ENCODE measurements around the gene TBX15.

TBX15 gene

DNA sequence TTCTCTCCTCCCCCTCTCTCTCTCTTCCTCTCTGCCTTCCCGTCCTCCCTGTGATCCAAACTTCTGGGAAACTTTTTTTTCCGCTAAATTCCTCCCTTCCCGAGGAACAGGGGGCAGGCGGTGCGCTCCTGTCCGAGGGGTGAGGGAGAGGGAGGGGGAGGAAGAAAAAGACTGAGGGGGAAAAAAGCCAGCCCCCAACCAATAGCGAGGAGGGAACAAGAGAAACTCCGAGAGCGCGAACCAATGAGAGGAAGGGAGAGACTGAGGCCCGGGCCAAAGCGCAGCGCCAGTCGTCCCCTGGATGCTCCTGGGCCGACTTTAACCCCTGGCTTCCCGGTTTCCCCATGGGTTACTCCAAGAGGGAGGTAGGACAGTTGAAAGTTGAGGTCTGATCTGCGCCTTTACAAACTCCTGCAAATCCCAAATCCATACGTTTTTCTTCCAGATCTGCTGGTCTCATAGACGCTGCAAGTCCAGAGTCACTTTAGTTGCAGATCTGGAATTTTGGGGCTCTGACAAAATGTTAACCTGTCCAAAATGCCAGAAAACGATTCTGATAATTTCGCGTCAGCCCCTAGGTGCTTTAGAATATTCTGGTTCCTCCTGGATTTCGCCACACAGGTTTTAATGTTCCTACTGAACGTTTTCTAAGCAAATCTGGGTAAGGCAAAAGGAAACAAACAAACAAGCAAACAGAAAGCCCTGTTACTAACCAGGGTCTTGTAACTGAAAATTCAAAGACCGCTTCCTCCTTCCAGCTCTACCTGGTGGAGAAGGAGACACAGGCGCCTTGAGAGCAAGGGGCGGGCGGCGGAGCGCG, at the start of gene TBX15:
Gene TBX15 (minus strand): TSS at position 158 of the 820 bp plus-strand sequence. CDS start 548 bp downstream, outside the sequence.
- DNase-seq: no peak

GRCh38 chr1:119034359-119034758, 46.2 kb upstream of the TBX15 start:
- no peak for DNase-seq

DNA sequence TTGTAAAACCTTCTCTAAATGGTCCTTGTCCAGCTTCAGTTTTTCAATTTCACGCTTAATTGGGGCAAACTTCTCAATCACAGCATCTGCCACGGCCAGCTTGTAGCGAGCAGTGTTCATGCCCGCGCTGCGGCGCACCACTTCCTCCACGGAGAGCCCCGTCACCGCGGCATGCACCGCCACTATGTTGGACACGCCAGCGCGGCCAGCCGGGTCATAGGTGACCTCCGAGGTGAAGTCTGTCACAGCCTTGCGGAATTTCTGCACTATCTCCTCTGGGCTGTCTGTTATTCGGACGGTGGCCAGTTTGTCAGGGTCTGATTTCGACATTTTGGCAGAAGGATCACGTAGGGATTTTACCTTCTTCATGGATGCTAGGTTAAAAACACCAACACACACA, 44.8 kb upstream of the TBX15 start:
- DNase-seq: no peak

DNA sequence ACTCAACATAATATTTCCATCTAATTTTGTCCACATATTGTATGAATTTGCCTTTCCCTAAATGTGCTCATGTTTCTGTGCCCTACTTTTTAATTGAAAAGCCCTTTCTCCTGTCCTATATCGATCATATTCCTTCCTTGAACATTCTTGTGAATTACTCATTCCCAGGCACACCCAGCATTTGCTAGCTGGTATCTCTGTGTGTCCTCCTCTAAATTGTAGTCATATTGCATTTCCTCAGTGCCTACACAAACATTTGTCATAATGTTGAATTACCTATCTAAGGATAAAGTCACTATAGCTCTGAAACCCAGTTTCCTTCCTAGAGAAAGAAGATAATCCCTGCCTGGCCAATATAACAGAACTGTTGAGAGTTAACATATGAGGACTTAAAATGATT, 39.6 kb upstream of the TBX15 start:
- DNase-seq: no peak

GRCh38 chr1:119026956-119027355, 38.8 kb upstream of the TBX15 start:
- DNase-seq: no peak

DNA sequence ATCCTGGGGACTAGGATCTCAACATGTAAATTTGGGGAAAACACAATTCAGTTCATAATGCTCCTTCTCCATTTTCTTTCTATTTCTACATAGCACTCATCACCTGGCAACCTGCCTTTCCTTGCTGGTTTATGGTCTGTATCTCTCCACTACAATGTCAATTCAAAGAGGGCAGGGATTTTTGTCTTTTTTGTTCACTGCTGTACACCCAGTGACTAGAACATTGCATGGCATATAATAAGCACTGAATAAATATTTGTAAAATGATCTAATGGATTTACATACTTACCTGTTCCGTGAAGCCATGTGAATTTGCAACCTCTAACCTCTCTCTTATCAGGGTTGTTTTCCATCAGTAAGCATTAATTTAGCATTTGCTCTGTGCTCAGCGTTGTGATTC, 27.4 kb upstream of the TBX15 start:
- DNase-seq: no peak

DNA sequence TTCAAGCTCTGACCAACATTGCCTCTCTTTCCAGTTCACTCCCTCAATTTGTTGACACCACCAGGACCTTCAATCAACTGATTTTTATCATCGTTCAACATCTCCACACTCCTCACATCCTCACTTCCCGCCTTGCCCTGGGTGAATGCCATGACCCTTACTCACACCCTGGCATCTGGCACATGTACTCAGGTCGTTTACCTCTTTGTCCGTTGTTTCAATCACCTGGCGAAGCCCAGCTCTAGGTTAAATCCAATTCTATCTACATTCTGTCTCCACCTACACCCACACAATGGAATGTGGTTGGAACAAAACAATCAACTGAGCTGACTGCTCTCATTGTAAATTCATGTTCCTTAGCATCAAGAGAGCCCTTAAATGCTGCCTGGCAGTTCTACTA, 24.2 kb upstream of the TBX15 start:
- no peak for DNase-seq

DNA sequence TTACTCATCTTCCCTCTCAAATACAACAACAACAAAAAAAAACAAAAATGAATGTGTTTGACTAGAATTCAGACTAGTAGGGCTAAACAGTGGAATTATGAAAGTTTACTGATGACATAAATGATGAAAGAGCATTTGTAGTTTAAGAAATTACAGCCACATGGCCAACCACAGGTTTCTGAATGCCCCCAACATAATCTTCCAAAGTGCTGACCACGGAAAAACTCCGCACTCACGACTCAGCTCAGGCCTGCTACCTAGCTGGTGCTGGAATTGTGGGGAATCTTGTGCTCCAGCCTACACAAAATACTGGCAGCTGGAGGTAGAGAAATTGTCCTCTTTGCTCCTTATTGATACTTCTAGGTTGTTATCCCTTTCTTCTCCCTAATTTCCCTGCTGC, 23.6 kb upstream of the TBX15 start:
- DNase-seq: no peak

GRCh38 chr1:119011116-119011515, 23.0 kb upstream of the TBX15 start:
- DNase-seq: no peak

DNA sequence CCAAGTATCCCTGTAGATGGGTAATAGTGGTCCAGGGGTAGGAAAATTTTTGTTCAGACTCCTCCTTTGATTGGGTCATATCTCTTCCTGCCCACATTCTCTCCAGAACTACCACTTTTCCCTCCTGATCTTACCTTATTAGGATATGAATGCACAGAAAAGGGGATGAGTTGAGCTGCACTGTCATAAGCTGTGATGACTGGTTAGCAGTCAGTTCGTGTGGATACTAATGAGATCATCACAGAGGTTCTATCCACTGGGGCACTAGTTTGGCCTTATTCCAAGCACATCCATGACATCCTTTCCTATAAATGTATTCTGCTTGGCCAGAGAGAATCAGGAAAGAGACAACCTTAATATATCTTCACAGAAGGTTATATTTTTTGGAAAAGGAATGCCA, 22.1 kb upstream of the TBX15 start:
- DNase-seq: no peak

- no peak for DNase-seq
These were observed 21.1 kb upstream of the TBX15 start for GRCh38 chr1:119009312-119009655.

DNA sequence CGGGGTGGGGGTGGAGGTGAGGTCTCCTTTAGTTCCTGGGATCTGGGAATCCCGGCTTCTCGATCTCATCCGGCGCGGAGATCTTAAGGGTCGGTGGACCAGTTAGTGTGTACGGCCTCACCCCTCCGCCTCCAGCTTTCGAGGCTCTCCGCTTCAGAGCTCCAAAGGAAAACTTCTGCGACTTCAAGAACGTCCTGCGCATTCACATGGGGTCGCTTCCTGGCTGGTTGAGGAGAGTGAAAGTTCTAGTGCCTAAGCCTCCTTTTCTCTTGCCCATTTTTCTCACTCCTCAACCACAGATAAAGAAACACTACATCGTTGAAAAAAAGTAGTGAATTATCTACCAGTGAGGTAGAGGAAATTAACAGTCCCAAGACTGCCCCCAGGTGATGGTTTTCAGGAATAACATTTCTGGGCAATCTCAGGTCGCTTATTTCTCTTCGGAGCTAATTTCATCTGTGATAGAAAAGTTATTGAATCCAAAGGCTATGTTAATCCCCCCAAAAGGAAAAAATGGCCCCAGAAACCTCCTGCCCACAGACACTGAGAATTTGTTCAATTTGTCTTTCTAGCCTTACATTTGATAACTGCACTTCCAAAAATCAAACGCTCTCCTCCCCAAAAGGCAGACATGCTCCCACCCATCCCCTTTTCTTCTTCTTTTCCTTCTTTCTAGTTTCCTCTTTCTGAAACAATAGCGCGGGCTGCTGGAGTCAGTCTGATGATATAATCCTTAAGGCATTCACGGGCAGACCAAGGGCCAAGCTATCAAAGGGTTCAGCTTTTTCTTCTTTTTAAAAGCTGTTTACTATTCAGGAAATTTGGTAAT, 20.6 kb upstream of the TBX15 start:
- DNase-seq: no peak

DNA sequence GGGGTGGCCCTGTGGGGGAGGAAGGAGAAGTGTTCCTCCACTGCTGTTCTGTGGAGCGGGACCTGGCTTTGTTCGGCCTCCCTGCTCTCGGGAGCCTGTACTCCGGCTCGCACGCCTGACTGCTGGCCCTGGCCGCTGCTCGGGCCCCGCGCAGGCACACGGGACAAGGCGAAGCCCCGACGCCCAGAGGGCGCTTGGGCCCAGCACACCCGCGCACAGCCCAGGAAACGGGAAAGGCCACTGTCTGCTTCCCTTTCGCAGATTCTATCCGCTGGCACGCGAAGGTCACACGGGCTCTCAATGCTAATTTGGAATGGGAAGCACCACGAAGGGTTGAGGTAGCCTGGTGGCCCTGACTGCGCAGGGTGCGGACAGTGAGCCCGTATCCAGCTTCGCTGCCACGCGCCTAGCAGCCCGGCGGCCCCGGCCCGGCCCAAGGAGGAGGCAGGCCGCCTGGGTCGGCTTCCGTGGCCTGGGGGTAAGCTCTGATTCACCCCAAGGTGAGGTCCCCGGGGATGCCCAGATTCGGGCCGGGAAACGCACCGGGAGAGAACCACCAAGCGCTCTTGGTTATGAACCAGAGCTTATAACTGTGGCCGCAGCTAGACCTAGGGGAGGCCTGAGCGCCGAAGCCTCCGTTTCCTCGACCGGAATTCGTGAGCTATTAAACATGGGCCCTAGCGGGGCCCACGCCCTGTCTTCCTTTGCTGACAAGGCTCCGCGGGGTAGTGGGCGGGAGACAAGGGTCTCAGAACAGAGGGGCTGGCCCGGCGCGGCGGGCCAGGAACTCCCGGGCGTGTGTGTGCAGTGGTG, 19.7 kb upstream of the TBX15 start:
- DNase-seq: no peak

DNA sequence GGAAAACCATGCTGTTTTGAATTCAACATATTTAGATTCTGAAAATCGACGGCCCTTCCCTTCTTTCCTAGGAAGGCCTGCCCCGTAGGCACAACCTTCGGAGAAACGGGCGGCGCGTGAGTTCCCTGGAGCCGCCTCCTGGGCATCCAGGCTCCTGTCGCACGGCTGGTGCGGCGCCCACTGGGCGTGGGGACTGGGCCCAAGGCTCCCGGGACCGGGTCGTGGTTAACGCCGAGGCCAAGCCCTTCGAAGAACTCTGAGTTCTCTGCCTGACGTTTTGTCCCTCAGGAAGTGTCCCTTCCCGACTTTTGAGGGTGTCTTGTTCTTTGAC, 19.2 kb upstream of the TBX15 start:
- no peak for DNase-seq

DNA sequence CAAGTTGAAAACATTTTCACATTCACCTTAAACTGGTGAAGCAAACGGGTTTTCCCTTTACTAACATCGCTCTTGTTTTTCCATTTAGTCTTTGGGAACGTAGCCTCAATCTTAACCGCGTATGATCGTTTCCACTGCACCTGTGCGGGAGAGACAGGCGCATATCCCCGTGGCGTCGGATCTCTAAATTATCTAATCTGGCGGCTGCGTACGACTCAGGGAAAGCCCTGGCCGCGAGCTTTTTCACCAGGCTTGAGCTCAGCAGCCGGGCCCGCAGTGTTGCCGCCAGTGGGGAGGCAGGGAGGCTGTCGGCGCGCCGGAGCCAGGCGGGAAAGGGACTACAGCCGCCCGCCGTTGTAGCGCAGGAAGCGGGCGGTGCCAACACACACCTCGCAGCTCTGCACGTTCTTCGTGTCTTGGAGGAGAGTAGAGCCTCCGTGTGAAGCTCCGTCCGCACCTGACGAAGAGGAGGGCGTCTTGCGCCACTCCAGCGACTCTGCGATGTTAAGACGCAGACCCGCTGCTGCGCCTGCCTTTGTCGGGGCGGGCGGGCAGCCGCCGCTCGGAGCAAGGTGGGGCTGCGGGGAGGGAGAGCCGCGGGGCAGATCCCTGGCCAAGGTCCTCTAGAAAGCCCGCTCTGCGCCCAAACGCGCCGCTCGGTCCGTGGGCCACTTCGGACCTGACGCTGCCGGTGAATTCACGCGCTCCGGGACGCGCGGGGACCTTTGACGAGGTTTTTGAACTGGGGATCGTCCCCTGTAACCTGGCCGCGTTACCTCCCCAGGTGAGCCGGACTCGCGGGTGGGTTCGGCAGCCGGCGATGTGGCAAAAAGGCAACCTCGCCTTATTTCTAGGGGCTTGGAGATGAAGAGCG, 18.5 kb upstream of the TBX15 start:
- no peak for DNase-seq

DNA sequence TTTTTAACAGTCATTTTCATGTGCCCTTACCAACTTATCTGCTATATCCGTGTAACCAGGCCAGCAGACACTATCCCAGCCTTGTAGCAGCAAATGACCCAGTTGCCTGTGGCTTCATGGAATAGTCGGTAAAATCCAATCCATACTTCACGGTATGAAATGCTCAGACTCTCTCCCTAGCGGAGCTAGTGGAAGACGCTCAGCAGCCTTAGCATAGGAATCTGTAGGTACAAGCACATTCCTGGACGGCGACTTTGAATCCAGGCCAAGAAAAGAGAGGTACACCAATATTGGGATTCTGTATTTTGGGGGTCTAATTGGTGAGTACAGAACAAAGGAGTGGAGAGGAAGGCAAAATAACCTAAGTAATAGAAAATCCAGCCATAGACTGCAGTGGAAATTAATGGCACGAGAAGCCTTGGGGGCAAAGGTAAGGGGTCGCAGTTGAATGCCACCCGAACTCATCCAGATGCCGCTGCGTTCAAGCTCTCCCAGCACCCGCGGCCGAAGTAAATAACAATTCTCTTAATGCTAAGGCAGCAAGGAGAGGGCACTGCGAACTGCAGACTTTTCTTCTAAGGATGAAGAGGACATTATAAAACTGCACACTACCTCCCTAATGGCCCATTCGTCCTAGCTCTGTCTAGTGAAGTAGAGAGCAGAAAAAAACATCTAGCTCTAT, 17.7 kb upstream of the TBX15 start:
- DNase-seq: no peak

- no peak for DNase-seq
These were observed 16.6 kb upstream of the TBX15 start for GRCh38 chr1:119004781-119005180.

DNA sequence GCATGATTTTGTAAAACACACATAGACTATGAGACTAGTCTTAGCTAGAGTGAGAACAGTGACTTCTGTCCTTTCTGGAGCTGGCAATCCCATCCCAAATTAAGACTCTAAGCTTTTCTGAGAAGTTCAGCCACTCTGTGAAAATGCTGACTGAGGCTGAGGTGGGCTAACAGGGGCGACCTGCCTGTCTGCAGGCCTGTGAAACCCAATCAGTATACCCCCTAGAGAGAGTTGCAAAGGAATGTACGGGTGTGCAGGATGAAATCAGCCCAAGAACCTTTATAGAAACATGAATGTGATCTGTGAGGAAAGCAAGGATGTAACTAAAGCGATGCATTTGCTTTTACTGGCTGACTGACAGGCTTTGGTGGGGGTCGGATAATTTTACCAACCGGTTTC, 16.0 kb upstream of the TBX15 start:
- DNase-seq: no peak

- no peak for DNase-seq
These were observed 15.4 kb upstream of the TBX15 start for GRCh38 chr1:119003413-119004128.

DNA sequence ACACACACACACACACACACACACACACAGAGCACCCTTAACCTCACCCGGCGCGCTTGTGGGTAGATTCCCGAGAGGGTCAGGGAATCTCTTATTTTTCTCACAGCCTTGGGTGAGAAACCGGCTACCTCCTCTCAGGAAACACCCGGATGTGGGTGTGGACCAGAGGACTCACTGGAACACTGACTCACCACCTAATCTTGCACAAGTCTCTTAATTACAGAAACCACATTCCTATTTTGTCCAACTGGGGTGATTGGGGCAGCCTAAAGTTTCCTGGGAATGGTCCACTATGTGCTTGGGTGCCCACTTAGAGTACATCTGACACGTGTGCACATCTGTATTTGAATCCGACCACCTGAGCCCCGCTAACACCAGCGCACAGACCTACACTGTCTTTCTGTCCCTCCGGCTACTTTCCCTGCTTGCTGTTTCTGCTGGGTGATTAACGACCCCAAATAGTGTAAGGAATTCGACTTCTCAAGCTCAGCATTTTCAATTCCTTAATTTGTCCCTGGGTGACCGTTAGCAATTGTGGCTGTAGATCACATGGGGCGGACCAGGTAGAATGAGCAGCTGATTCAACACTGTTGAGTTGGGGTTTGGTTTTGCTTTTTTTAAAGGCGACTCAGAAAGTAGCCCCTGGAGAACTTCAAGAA, 14.0 kb upstream of the TBX15 start:
- DNase-seq: no peak

Measured in NCI-H1417 treated with DMSO at 0.1 percent for 48 hours (cell line).